Esophagus muscularis mucosa (tissue), 4 donors: ENCODE data around the gene LRRC4C. TPM values are rescaled to one million over a fixed set of nuclear protein-coding genes. Genes with fewer than 3 reads are reported as not detected.

ENCODE experiments used
- DNase-seq: peaks from one replicate; pipeline ENCODE4 v3.0.0-alpha.2; 2017; ENCODE audit errors: extremely low spot score
- H3K27ac ChIP-seq, 4 donors: fragments of 200-600 bp; sonication (generic); replicated peaks in 1 of 4; 1 replicate in 3 of 4; 2 replicates in 1 of 4; pipeline ENCODE4 v1.5.1; 2016 to 2019; ENCODE audit warnings: mild to moderate bottlenecking in 1 of 4
- H3K27me3 ChIP-seq, 4 donors: fragments of 200-600 bp; sonication (generic); one replicate each; pipeline versions ENCODE4 v1.5.1 to v1.6.0; 2016 to 2019
- H3K36me3 ChIP-seq, 4 donors: fragments of 200-600 bp; sonication (generic); one replicate each; pipeline ENCODE4 v1.5.1; 2016 to 2019
- H3K4me1 ChIP-seq, 4 donors: fragments of 200-600 bp; sonication (generic); one replicate each; pipeline ENCODE4 v1.5.1; 2016 to 2019
- H3K4me3 ChIP-seq, 4 donors: fragments of 200-600 bp; sonication (generic); 1 replicate in 2 of 4; 2 replicates in 2 of 4; pipeline ENCODE4 v1.5.1; 2016 to 2019; ENCODE audit warnings: mild to moderate bottlenecking in 4 of 4, moderate library complexity in 1 of 4
- H3K9me3 ChIP-seq, 4 donors: fragments of 200-600 bp; sonication (generic); 1 replicate in 3 of 4; 2 replicates in 1 of 4; pipeline ENCODE4 v1.5.1; 2016 to 2019
- EP300 ChIP-seq: sonication (generic); formaldehyde crosslinking; IDR thresholded peaks from one replicate; pipeline ENCODE4 v1.6.1; 2017; ENCODE audit warnings: antibody characterized with exemption
- POLR2A ChIP-seq: fragments of 450-650 bp; IDR thresholded peaks from one replicate; pipeline ENCODE4 v1.6.1; 2017; ENCODE audit warnings: antibody characterized with exemption, moderate library complexity, mild to moderate bottlenecking, low read depth
- POLR2AphosphoS5 ChIP-seq, 2 donors: sonication (generic); formaldehyde crosslinking; IDR thresholded peaks; one replicate each; pipeline ENCODE4 v1.6.1; 2017; ENCODE audit warnings: antibody characterized with exemption in 2 of 2
- WGBS: methylation state at CpG from one replicate; pipeline ENCODE4 v1.1.5; 2018; 5-methylcytosine and 5-hydroxymethylcytosine counted together
- intact Hi-C: fragments of 100-400 bp; cut with DNase I; formaldehyde crosslinking; loops from one replicate; pipeline ENCODE4 v1.15.1; 2023
- total RNA-seq, 4 donors: library from RNA; depleted of rRNA; stranded (reverse); fragments of >200 nt; gene quantifications; one replicate each; pipeline versions ENCODE4 v1.1.0 to v1.2.1, GENCODE V29; 2016
- TF ChIP-seq, protein P1 (sequence below), 3 experiments: fragments of 200-600 bp in 2 of 3; fragments of 450-650 bp in 1 of 3; sonication (generic) in 2 of 3; IDR thresholded peaks; one replicate each; pipeline ENCODE4 v1.5.1; 2017 to 2019; ENCODE audit warnings: antibody characterized with exemption in 3 of 3, mild to moderate bottlenecking in 2 of 3, moderate library complexity in 1 of 3

Gene LRRC4C
- total RNA-seq, 4 donors from 2014 or later: 1.2 to 4.0 (median 2.2) TPM

DNA sequence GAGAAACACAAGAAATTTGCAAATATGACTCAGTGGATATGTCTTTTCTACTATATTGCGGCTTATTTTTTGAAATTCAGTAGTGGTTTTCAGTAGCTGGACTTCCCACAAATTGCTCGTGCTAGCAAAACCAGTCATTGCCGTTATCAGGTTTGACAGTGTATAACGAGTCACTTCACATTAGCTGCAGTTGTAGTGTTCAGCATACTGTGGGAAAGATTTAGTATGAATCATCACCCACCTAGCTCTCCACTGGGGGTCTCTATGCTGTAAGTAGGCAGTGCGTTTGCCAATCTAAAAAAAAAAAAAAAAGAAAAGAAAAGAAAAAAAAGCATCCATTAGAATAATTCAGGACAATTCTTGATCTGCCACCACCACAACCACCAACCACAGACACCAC, 1318.9 kb downstream of the LRRC4C start:
- 90% methylated on average over 5 of the region's 5 CpGs for WGBS
- Histone ChIP-seq H3K27ac (no peak overlapping the region), H3K4me1 (no peaks in the 10 kb centered on the region), H3K4me3 (no peak overlapping the region), H3K36me3 (no peaks in the 10 kb centered on the region), H3K9me3 (no peaks in the 10 kb centered on the region), H3K27me3 (no peaks in the 10 kb centered on the region)
- intact Hi-C loops: no loop called here
- DNase-seq: no peak
- TF ChIP-seq, protein P1, sequence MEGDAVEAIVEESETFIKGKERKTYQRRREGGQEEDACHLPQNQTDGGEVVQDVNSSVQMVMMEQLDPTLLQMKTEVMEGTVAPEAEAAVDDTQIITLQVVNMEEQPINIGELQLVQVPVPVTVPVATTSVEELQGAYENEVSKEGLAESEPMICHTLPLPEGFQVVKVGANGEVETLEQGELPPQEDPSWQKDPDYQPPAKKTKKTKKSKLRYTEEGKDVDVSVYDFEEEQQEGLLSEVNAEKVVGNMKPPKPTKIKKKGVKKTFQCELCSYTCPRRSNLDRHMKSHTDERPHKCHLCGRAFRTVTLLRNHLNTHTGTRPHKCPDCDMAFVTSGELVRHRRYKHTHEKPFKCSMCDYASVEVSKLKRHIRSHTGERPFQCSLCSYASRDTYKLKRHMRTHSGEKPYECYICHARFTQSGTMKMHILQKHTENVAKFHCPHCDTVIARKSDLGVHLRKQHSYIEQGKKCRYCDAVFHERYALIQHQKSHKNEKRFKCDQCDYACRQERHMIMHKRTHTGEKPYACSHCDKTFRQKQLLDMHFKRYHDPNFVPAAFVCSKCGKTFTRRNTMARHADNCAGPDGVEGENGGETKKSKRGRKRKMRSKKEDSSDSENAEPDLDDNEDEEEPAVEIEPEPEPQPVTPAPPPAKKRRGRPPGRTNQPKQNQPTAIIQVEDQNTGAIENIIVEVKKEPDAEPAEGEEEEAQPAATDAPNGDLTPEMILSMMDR (IDR thresholded peaks at IDR 0.05): no peak

DNA sequence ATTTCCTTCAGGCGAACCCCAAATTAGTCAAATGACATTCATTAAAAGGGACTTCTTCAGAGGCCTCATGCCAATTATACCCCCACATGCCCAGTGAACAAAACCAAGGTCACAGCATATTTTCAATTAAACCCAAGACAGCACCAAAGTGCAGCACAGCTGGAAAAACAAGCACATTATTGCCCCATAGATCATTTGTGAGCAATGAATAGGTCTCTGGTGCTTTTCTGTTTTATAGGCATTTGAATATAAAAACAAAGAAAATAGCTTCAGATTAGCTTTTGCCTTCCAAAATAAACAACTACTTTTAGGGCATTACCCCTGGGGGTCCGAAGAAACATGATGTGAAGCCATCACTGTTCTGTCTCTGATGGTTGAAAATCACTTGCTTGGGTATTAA, 1319.9 kb downstream of the LRRC4C start:
- no peaks in the 10 kb centered on the region for H3K27me3 ChIP-seq
- TF ChIP-seq POLR2A: no peak
- no peak for TF ChIP-seq POLR2AphosphoS5 (IDR thresholded peaks at IDR 0.05)
- TF ChIP-seq EP300: no peak
- TF ChIP-seq, protein P1 (IDR thresholded peaks at IDR 0.05): no peak
- no peaks in the 10 kb centered on the region for H3K9me3 ChIP-seq
- H3K27ac ChIP-seq: no peak overlapping the region
- 79% methylated on average over 2 of the region's 2 CpGs for WGBS
- no peaks in the 10 kb centered on the region for H3K36me3 ChIP-seq
- DNase-seq: no peak
- H3K4me3 ChIP-seq: no peak overlapping the region
- intact Hi-C loops: no loop called here
- H3K4me1 ChIP-seq: no peaks in the 10 kb centered on the region

DNA sequence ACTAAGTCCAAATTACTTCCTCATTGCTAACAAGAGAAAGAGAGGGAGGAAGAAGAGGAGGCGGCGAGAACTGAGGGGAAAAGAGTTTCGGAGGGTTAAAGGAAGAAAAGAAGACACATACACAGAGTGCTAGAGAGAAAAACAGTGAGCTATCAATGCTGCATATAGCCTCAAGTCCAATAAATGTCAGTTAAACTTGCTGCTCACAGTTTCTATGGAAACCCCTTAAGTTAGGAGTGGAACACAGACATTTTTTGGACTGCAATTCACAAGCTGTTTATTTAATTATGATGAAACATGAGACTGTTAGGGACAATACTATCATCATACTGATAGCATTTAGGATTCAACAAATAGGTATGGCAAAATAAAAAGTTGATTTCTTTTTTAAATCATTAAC, 1320.4 kb downstream of the LRRC4C start:
- no peak for DNase-seq
- 75% methylated on average over 3 of the region's 3 CpGs for WGBS
- Histone ChIP-seq H3K36me3 (no peaks in the 10 kb centered on the region), H3K4me1 (no peaks in the 10 kb centered on the region), H3K9me3 (no peaks in the 10 kb centered on the region), H3K4me3 (no peak overlapping the region), H3K27ac (no peak overlapping the region), H3K27me3 (no peaks in the 10 kb centered on the region)
- TF ChIP-seq POLR2A: no peak
- TF ChIP-seq, protein P1 (IDR thresholded peaks at IDR 0.05): no peak
- intact Hi-C loops: no loop called here

DNA sequence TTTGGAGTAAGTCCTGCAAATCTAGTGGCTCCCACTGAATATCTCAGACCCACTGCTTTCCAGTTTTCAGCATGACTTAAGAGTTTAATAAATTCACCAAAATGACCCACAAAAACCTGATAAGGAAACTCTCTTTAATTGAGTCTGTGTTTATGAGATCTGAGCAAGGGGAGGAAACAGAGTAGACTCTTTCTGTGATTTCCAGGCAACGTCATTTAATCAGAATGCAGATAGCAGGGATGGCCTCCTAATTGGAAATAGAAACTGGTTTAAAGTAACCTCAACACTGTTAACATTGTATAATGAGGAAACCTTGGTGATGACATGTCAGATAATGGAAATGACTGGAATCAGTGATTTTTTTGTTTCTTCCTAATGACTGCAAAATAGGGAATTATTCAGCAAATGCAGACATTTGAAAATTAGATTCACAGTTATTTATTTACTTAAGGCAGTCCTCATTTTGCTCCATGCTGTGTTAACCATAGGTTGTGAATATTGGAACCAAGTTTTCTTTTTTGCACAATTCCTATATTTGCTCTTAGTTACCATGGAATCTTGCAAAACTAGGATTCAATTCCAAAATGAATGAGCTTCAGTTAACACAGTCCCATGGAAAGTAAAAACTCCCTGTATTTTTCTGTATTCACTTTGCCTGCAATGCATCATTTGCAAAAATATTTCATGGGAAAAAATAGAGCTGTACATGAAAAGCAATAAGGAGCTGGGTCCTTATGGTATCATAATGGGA, 1324.5 kb downstream of the LRRC4C start:
- WGBS: 50% methylated on average over 1 of the region's 1 CpG

More for the DNA sequence above, 1324.5 kb downstream of the LRRC4C start:
- intact Hi-C loops: no loop called here
- Histone ChIP-seq H3K9me3 (no peaks in the 10 kb centered on the region), H3K27me3 (peaks cover 0 to 5% (median 0%) of the 10 kb centered on the region in 4 donors), H3K4me1 (no peaks in the 10 kb centered on the region), H3K36me3 (no peaks in the 10 kb centered on the region), H3K27ac (no peak overlapping the region), H3K4me3 (no peak overlapping the region)
- TF ChIP-seq, protein P1 (IDR thresholded peaks at IDR 0.05): no peak
- TF ChIP-seq EP300 (no peak), POLR2AphosphoS5 (IDR thresholded peaks at IDR 0.05) (no peak), POLR2A (no peak)
- DNase-seq: no peak
